GM04503 (cell line): ENCODE measurements around the gene MLXIP.
"Not testable (repeated sequence)": the region's sequence is repeated elsewhere in the genome, so short reads cannot be mapped to it uniquely, and the experiment has no call there.

ENCODE experiments used
- DNase-seq: peaks from one replicate; pipeline ENCODE4 v3.0.0-alpha.2; 2012; ENCODE audit warnings: low read depth

The MLXIP gene

GRCh38 chr12:122052285-122052684 lies 26.3 kb upstream of the MLXIP start:
- no peak for DNase-seq

- DNase-seq = no peak
These were observed 23.6 kb upstream of the MLXIP start for GRCh38 chr12:122054842-122055520.

- not testable (repeated sequence) for DNase-seq
These were observed 22.1 kb upstream of the MLXIP start for GRCh38 chr12:122056406-122056805.

DNA sequence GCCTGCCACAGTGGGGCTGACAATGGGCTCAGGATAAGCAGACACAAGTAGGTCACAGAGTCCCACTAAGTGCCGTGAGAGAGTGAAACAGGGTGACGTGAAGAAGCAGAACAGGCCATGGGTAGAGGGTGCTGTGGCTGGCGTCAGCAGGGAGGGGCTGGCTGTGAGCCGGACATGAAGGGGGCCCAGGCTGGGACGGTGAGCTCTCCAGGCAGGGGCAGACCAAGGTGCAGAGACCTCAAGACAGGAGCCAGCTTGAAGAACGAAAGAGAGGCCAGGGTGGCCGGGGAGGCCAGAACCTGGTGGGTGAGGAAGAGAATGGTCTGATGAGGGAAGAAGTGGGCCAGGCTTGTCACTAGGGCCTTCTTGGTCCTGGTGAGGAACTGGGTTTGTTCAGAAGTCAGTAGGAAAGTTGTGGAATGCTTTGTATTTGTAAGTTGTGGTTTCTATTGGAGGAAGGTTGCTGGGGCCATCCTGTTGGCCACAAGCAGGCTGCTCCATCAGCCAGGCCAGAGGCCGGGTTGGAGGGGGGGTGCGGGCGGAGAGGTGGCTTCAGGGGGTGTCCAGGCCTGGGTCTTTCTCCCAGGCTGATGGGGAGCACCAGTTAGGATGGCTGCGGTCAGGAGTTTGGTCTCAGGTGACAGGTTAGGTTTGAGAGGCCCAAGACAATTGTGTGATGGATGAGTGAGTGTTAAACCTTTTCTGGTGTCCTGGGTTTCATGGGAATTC lies 21.4 kb upstream of the MLXIP start:
- DNase-seq = no peak

- DNase-seq = no peak
These were observed 20.8 kb upstream of the MLXIP start for GRCh38 chr12:122057769-122058168.

DNA sequence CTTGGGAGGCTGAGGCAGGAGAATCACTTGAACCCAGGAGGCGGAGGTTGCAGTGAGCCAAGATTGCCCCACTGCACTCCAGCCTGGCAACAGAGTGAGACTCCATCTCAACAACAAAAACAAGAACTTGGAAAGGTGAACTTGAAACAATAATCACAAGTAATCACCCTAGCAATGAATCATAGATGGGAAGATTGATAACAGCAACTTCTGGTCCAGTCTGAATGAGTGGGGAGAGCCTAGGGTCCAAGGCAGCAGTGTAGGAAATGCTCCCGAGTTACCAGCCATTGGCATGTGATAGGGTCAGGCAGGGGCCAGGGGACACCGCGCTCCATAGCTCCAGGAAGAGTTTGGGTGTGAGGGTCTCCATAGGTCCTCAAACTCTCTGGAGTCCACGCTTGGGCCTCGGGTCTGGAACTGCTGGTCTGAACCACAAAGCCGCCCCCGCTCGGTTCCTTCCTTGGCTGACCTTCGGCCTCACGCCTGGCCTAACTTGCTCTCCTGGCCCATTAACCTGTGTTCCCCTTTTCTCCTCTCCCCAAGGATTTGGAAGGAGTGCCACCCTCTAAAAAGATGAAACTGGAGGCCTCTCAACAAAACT lies 19.9 kb upstream of the MLXIP start:
- no peak for DNase-seq

DNA sequence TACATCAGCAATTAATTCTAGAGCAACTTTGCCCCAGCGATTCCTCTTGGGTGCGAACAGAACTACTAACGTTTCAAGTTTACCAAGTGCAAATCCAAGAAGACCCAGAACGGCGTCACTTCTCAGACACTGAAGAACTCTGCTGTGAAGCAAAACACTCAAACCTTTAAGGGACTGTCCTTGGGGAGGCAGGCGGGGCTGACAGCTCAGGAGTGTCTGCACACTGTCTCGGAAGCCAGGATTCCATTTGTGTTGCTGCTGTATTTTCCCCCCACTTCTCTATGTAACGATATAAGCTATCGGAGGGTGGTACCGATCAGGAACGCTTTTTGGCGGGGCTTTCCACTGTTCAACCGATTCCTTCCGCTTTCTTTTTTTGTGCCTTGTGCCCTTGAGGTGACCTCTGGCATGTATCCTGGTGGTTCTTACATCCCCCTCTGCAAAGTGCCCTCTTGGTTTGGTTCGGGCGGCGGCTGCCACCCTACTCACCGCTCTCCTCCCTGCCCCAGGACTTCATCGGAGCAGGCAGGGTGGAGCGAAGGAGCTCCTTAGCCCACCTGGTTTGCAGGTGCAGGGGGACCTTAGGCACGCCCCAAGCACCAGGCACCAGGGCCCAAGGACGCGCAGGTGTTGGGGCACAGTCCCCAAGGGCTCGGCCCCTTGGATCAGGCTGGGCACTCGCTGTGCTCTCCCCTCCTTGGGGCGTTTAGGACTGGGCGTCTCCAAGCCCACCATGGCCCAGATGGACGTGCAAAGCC lies 19.2 kb upstream of the MLXIP start:
- DNase-seq = no peak

GRCh38 chr12:122060081-122060501 lies 18.5 kb upstream of the MLXIP start:
- DNase-seq = no peak

- no peak for DNase-seq
These were observed 17.3 kb upstream of the MLXIP start for GRCh38 chr12:122061253-122061652.

GRCh38 chr12:122062832-122063693 lies 15.5 kb upstream of the MLXIP start:
- DNase-seq = no peak

DNA sequence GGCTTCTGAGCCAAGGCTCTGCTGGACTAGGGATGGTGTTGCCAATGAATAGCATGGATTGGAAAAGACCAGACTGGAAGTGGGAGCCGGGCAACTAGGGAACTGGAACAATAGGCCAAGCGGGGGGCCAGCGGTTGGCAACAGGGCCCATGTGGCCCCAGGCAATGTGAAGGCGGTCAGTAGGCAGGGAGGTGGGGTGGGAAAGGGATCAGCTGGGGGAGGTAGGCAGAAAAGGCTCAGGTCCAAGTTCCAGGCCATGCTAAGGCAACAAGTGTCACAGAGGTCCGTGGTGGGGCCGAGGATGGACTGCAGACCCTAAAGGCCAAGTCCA lies 14.9 kb upstream of the MLXIP start:
- no peak for DNase-seq

DNA sequence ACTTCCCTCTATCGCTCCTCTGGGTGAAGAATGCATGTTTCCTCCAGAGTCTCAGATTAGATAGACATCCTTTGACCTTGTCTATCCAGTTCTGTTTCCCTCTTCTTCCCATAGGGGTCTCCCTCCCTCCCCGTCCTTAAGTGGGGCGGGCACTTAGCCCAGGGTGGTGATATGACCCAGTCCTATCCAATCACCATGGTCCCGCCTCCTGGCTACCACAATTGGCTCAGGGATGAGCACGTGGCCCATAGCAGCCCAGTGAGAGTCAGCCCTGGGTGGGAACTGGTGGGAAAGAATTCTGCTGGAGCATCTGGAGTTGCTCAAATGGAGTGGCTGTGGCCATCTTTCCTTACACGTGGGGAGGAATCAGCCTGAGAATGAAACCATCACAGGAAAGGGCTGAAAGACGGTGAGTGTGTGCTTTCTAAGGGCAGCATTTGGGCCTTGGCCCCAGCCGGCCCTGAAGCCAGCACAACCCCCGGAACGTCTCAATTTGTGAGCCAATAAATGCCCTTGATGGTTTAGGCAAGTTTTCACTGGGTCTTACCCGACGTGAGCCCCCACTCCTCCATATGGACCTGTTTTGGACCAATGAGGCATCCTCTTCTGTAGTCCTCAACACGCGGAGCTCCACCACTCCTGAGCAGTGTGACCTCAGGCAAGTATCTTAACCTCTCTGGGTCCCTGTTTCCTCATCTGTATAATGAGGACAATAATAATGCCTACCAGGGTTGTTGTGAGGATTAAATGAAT lies 14.4 kb upstream of the MLXIP start:
- peak; percentile 71 for DNase-seq

DNA sequence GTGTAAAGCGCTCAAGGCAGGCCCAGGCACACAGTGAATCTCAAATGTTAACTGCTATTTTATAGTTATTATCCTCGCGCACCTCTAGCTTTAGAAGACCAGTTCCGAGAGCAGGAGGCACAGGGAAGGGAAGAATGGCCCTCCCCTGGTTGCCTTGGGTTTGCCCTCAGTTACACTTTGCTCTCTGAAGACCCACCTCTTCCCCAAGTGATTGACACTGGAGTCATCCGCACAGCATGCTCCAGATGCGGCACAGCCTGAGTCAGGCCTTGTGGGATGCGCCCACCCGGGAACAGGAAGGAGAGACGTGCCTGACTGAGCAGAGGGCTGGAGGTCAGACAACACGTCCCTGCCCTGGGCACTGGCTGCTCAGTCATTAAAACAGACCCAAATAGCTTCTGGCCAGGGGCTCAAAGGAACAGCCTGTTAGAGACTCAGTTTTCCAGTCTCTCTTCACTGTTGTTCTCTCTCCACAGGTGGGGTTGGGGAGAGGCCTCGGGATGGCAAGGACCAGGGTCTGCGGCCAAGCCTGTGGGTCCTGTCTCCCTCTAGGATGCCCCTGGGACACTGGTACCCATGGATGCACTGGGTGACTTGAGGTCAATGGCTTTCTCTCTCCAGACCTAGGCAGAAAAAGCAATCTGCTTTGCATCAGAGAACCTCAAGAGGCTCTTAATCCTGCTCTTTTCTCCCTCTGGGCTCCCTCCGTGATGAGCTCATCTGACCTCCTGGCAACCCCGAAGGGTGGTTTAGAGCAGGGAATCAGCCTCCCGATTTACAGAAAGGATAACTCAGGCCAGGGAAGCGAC lies 13.6 kb upstream of the MLXIP start:
- DNase-seq = no peak

GRCh38 chr12:122067548-122067947 lies 11.0 kb upstream of the MLXIP start:
- DNase-seq = no peak

GRCh38 chr12:122067966-122068365 lies 10.6 kb upstream of the MLXIP start:
- no peak for DNase-seq

DNA sequence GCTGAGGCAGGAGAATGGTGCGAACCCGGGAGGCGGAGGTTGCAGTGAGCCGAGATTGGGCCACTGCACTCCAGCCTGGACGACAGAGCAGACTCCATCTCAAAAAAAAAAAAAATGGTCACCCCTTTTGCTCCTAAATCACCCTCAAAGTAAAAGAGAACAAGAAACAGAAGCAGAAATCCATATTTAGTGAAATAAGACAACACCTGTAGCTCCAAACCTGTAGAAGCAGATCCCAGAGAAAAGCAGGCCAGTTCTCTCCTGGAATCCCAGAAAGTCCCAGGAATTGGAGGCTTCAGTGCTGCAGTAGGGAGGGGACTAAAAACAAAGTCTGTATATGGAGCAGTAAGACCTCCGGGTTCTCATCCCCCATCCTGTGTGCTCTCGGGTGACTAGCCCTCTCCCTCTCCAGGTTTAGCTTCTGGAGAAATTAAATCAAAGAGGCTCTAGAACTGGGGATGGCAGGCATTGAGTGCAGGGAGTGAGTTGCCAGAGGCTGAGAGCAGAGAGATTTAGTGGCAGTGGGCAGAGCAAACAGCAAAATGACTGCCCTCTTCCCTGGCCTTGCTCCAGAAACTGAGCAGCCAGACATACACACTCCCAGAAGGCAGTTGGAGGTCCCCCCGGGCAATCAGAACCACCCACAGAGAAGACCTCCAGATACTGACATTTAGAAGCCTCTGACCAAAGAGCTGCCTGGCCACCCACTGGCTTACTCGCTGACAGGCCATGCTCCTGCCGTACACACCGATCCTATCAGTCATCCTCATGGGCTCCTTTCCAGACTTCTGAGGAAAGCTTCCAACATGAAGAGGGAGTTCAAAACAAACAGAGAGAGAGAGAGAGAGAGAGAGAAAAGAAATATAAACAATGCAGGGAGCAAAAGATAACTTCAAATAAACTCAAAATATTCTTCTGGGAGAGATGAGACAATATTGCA lies 6.3 kb upstream of the MLXIP start:
- DNase-seq = peak; percentile 78

DNA sequence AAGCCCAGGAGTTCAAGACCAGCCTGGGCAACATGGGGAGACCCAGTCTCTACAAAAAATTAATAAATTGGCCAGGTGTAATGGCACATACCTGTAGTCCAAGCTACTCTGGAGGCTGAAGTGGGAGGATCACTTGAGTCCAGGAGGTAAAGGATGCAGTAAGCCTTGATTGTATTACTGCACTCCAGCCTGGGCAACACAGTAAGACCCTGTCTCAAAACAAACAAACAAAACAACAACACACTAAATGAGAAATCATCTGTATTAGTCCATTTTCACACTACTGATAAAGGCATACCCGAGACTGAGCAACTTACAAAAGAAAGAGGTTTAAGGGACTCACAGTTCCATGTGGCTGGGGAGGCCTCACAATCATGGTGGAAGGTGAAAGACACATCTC lies 4.7 kb upstream of the MLXIP start:
- no peak for DNase-seq

- no peak for DNase-seq
These were observed 1.6 kb upstream of the MLXIP start for GRCh38 chr12:122076743-122077495.
